HepG2 (cell line): ENCODE measurements around the gene SIK3. TPM values are rescaled to one million over a fixed set of nuclear protein-coding genes. Genes with fewer than 3 reads are reported as not detected.

ENCODE experiments used
- ZNF75D ChIP-seq: sonication (generic); formaldehyde crosslinking; IDR thresholded peaks from 2 replicates; pipeline ENCODE4 v1.8.1; 2023; ENCODE audit warnings: missing genetic modification reagents, mild to moderate bottlenecking, borderline replicate concordance
- ZNF850 ChIP-seq: sonication (generic); formaldehyde crosslinking; conservative IDR thresholded peaks from 2 replicates; pipeline ENCODE4 v1.9.0; 2021; ENCODE audit warnings: mild to moderate bottlenecking, missing genetic modification reagents
- polyA plus RNA-seq, 8 experiments: library from polyadenylated mRNA; depleted of rRNA in 3 of 8; stranded (reverse) in 7 of 8; unstranded in 1 of 8; fragments of >200 nt; fragmentation: Illumina TruSeq in 4 of 8; extraction: Trizol in 4 of 8; gene quantifications; 2 replicates each; pipeline versions ENCODE4 v1.2.1 to v1.2.3, GENCODE V29; 2011 to 2016; ENCODE audit warnings: low read depth in 4 of 8, missing spikeins in 1 of 8, mixed read lengths in 1 of 8; ENCODE audit not compliant: insufficient read depth in 1 of 8
- total RNA-seq, 5 experiments: library from RNA; depleted of rRNA; stranded (reverse); fragments of >200 nt; fragmentation: Illumina TruSeq; extraction: Trizol; gene quantifications; 2 replicates each; pipeline ENCODE4 v1.2.3, GENCODE V29; 2016; ENCODE audit warnings: low read depth in 1 of 5
- TF ChIP-seq, protein P1 (sequence below): sonication (generic); formaldehyde crosslinking; IDR thresholded peaks from 2 replicates; pipeline ENCODE4 v1.5.0; 2020; ENCODE audit warnings: missing genetic modification reagents
- TF ChIP-seq, protein P2 (sequence below): sonication (generic); formaldehyde crosslinking; conservative IDR thresholded peaks from 2 replicates; pipeline ENCODE4 v1.4.0; 2020; ENCODE audit warnings: missing genetic modification reagents
- TF ChIP-seq, protein P3 (sequence below), 2 experiments: sonication (generic) in 1 of 2; formaldehyde crosslinking in 1 of 2; IDR thresholded peaks; 2 replicates each; pipeline versions ENCODE4 v1.4.0 to v1.6.1; 2016 to 2020; ENCODE audit warnings: borderline replicate concordance in 1 of 2, low read depth in 1 of 2, mild to moderate bottlenecking in 1 of 2, missing genetic modification reagents in 1 of 2

Gene SIK3
- total and polyA plus RNA-seq, 2 of the 13 experiments (the other 11 are each of a cell fraction or from before 2014, with no cell fraction given) = 5.7 to 9.8 TPM

DNA sequence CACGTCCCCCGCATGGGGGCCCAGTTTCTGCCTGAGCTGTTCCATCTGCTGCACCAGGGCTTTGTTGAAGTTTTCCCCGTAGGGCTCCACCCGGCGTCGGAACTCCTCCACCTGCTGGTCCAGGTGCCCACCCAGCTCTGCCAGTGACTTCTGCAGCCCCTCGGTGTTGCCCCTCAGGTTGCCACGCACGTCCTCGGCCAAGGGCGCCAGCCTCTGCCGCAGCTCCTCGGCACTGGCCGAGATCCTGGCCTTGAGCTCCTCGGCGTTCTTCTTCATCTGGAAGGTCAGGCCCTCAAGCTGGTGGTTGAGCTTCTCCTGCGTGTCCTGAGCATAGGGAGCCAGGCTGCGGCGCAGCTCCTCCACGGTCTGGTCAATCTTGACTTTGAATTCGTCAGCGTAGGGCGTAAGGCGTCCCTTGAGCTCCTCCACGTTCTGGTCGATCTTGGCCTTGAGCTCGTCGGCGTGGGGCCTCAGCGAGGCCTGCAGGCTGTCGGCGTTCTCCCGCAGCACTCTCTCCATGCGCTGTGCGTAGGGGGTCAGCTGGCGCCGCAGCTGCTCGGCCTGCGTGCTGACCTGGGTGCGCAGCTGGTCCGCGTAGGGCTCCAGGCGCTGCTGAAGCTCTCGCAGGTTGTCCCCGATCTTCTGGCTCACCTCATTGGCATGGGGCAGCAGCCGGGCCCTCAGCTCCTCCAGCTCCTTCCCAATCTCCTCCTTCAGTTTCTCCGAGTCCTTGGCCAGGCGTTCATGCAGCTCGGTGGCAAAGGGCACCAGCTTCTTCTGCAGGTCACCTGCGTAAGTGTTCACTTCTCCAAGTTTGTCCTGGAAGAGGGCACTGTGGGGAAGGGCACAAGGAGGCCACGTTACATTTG lies 276.9 kb downstream of the SIK3 start (continued):
- TF ChIP-seq, protein P1, sequence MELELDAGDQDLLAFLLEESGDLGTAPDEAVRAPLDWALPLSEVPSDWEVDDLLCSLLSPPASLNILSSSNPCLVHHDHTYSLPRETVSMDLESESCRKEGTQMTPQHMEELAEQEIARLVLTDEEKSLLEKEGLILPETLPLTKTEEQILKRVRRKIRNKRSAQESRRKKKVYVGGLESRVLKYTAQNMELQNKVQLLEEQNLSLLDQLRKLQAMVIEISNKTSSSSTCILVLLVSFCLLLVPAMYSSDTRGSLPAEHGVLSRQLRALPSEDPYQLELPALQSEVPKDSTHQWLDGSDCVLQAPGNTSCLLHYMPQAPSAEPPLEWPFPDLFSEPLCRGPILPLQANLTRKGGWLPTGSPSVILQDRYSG (CRISPR knock-in tag) = no peak
- TF ChIP-seq ZNF75D (CRISPR knock-in tag) = no peak
- no peak for TF ChIP-seq ZNF850 (CRISPR knock-in tag)
- TF ChIP-seq, protein P2, sequence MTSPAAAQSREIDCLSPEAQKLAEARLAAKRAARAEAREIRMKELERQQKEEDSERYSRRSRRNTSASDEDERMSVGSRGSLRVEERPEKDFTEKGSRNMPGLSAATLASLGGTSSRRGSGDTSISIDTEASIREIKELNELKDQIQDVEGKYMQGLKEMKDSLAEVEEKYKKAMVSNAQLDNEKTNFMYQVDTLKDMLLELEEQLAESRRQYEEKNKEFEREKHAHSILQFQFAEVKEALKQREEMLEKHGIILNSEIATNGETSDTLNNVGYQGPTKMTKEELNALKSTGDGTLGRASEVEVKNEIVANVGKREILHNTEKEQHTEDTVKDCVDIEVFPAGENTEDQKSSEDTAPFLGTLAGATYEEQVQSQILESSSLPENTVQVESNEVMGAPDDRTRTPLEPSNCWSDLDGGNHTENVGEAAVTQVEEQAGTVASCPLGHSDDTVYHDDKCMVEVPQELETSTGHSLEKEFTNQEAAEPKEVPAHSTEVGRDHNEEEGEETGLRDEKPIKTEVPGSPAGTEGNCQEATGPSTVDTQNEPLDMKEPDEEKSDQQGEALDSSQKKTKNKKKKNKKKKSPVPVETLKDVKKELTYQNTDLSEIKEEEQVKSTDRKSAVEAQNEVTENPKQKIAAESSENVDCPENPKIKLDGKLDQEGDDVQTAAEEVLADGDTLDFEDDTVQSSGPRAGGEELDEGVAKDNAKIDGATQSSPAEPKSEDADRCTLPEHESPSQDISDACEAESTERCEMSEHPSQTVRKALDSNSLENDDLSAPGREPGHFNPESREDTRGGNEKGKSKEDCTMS (CRISPR knock-in tag) = no peak
- TF ChIP-seq, protein P3, sequence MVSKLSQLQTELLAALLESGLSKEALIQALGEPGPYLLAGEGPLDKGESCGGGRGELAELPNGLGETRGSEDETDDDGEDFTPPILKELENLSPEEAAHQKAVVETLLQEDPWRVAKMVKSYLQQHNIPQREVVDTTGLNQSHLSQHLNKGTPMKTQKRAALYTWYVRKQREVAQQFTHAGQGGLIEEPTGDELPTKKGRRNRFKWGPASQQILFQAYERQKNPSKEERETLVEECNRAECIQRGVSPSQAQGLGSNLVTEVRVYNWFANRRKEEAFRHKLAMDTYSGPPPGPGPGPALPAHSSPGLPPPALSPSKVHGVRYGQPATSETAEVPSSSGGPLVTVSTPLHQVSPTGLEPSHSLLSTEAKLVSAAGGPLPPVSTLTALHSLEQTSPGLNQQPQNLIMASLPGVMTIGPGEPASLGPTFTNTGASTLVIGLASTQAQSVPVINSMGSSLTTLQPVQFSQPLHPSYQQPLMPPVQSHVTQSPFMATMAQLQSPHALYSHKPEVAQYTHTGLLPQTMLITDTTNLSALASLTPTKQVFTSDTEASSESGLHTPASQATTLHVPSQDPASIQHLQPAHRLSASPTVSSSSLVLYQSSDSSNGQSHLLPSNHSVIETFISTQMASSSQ (IDR thresholded peaks at IDR 0.05; ENCODE audit: low read depth) = no peak
- TF ChIP-seq, protein P3 (CRISPR knock-in tag; IDR thresholded peaks at IDR 0.05; ENCODE audit: borderline replicate concordance) = no peak
